GM18907 (cell line): ENCODE data around the gene AATK.
A peak's percentile ranks its signal among the peaks of the same experiment; 100 is the strongest.

ENCODE experiments used
- ATAC-seq: cut with Tn5 transposase; IDR thresholded peaks from one replicate; pipeline ENCODE4 v1.9.1; 2021; ENCODE audit warnings: mild to moderate bottlenecking, moderate library complexity; ENCODE audit not compliant: unreplicated experiment

AATK gene

DNA sequence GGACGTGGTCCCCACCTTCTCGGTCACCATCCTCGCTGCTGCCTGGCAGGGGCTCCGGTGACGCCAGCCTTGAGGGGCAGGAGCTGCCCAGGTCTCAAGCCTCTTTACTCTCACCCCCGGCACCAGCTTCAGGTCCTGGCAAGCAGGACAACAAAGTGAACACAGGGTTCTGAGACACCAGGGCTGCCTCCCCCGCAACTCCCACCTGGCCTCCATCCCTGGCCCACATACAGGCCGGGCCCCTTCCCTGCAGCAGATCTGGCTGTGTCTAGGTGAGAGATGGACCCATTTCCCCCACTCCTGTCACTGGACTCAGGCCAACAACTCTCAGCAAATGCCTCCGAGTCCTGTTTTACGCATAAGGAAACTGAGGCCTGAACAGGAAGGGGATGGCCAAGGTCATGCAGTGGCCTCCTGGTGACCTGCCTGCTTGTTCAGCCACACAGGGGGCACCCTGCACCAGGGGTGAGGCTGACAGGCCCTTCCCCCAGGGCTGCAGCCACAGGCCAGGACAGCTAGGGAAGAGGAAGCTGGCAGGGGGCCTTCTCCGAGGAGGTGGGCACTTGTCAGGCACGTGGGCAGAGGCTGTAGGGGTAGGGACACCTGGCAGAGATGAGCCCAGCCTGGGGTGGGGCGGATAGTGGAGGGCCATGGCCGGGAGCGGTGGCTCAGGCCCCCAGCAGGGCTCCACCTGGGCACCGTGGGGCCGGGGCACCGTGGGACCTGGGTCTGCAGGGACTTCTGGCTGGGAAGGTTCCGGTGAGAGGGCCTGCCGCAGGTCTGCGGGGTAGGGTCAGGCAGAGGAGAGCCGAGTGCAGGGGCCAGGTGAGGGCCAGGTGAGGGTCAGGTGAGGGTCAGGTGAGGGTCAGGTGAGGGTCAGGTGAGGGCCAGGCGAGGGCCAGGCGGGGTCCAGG lies 47.5 kb downstream of the AATK start:
- no peak for ATAC-seq

DNA sequence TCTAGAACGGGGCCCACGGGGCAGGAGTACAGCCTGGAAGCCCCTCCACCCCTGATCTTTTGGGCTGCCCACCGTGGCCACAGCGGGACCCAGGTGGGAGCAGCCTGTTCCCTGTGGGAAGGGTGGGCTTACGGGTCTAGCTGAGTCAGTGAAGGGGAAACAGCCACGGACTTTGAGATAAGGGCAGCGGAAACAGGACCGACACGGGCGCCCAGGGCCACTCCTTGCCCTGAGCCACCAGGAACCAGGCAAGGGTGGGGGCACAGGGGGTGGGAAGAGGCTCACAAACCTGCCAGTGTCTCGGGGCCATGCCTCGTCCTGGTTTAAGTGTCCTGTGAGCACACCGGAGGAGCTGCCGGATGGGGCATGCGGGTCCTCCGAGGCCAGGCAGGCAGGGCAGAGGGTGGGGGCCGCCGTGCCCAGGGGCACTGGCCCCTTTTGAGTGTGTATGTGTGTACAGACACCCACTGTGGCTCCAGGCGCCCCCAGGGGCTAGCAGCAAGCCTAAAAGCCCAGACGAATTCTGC lies 48.3 kb downstream of the AATK start:
- ATAC-seq: no peak

DNA sequence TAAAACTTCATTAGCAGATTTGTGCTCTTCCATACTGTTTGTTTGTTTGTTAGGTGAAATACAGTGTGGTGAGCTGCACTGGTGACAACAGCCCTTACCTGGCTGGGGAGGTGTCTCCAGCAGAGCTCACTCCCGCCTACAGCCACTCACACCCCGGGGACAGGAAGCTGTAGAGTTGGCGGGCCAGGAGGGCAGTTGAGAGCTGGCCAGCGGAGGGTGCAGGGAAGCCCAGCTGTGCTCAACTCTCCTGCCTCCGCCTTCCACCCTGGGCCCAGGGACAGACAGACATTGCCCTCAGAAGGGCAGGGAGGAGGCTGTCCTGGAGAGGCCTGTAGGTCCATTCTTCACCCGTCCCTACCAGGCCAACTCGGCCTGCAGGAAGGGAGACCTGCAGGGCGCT lies 49.3 kb downstream of the AATK start:
- no peak for ATAC-seq

DNA sequence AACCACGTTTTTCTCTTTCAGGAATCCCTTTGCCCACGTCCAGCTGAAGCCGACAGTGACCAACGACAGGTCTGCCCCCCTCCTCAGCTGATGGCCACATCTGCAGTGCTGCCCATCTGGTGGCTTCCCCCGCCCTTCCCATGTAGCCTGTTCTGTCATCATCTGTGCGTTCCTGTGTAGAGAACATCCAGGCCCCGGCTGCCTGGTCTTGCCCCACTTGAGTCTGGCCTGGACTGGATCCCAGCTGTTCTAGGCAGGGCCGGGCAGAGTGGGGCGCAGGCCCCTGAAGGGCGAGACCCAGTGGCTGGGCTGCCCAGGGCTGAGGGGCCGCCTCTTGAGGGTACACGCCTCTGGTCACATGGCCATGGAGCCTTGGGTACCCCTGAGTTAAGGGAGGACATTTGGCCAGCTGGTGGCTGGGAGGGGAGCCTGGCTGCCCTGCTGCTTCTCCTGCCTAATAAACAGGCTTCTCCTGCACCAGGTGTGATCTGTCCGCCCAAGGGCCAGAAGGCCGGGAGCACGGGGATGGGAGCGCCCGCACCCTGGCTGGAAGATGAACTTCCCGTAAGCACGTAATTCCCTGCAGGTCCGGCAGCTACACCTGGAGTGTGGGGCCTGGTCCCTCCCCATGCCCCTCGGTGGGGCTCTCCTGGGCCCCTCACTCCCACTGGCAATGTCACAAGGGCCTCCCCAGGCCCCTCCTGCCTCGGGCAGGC lies 50.1 kb downstream of the AATK start:
- ATAC-seq: no peak

DNA sequence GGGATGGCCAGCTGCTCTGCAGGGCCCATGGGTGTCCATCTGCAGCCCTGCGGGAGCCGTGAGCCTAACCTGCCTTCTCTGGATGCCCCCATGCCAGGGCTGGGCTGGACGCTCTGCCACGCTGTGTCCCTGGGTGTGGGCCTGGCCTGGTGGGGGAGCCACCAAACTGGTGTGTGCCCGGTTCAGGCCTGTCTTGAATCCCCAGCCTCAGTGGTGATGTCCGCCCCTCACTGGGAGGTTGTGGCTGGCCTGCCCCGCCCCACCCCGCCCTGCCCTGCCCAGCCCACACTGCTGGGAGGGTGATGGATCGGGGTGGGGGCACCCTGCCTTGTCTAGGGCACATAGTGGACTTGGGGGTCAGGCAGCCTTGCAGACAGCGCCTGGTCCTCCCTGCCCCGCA lies 50.8 kb downstream of the AATK start:
- no peak for ATAC-seq

DNA sequence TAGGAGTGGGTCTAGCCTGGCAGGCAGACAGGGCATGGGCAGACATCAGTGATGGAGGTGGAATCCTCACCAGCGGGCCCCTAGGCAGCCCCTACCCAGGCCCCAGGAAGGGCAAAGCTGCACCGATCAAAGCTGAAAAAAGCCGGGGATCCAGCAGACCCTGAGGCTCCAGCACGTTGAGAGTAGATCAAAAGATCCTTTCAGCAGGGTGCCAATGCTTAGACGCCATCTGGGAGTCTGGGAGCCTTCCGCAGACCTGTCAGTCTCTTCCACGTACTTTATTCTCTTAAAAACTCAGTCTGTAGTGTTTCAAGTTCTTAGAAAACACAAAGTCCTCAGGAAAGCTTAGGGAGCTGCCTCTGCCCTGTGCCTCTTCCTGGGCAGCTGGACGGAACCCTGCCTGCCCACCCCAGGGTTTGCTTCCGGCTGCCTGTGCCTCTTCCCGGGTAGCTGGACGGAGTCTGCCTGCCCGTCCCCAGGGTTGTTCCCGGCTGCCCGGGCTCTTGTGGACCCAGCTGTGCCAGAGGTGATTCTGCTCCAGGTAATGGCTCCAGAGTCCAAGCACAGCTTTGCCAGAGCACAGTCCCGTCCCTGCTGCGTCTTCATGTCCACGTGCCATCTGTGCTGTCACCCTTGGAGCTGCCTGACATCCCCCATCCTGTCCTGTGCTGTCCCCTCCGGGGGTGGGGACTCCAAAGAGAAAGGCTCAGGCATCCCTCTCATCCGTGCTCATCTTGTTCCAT lies 51.5 kb downstream of the AATK start:
- no peak for ATAC-seq

DNA sequence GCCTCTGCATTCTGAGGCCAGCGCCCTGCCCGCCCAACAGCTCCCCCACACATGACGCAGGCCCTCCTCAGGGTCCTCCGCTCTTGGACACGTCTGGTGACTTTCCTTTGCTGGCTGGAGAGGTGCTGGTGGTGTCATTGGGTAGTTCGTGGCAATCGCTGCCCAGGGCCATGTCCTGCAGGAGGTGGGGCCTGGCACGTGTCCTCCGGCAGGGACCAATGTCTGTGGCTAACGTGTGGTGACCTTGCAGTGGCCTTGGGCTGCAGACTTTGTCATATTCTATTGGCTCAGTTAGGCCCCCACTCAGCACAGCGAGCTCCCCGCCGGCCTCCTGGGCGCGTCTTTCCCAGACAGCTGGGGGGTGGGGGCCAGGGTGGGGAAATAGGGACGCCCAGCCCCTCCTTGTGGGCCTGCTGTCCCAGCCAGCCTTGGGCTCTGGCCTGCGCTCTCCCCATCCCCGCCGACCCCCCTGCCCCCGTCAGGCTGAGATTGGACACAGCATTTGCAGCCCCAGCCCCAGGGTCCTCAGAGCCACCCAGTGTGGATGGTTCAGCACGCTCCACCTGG lies 52.8 kb downstream of the AATK start:
- no peak for ATAC-seq

DNA sequence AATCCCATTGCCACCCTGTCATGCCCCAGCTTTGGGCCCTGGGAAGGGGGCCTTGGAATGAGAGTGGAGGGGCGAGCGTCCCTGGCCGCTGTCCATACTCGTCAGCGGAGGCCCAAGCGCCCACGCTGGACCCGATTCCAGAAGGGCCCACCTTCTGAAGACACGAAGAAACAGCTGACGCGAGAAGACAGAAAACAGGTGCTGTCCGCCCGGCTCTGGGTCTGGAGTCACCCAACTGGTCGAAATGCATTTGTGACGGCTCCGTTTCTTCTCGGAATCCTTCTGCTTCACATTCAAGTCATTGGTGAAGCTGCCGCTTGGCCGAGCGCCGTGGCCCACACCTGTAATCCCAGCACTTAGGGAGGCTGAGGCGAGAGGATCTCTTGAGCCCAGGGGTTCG lies 53.6 kb downstream of the AATK start:
- ATAC-seq: no peak

DNA sequence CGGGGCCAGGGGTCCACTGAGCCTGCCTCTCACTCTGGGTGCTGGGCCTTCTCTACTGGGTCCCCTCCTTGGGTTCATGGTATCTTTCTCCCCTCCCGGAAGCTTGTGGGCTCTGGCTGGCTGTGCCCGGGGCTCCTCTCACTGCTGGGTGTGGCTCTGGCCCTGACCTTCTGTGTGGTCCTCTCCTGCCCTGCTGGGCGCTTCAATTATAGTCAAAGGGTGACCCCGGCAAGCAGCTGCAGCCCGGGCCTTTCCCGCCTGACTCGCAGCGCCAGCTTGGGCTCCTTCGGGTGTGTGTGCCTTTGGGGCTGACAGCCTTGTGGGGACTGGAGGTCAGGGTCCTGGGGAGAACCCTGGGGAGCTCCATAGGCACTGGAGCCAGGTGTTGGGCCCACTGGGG lies 55.0 kb downstream of the AATK start:
- ATAC-seq: no peak

DNA sequence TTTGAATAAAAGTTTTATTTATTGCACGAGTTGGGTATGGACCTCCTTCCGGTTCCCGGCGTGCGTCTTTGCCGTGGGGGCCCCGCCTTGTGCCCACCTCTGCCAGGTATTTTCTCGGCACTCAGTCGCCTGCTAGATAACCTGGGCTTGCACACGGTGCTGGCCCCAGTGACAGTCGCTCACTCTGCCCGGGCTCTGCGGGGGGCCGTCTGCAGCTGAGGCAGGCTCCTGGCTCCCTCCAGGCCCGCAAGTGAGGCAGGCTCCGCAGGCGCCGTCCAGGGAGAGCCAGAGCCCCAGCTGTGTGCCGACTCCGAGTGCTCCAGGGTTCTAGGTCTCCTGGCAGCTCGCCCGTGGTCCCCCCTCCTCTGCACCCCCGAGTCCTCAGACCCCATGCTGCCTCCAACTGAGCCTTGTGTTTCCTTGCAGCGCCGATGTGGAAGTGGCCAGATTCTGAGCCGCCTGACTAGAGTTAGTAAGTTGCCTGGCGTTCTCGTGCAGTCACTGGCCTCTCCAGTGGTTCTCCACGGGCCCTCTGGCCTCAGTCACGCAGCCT lies 55.5 kb downstream of the AATK start:
- no peak for ATAC-seq

DNA sequence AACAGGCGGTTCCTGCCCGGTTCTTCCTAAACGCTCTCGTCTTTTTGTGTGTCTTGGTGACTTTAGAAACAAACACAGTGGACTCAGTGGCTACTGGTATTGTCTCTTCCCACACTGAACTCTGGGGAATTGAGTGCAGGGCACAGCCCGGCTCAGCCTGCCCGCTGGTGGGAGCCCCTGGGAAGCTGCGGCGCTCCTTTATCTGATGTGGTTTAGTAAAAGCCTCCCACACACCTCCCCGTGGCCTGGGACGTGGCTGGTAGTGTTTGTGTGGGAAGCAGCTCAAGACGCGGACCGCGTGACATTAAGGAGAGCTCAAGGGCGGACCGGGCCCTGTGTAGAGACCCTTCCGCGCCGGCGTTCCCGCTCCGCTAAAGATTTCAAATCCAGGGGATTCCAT lies 56.1 kb downstream of the AATK start:
- ATAC-seq: no peak

DNA sequence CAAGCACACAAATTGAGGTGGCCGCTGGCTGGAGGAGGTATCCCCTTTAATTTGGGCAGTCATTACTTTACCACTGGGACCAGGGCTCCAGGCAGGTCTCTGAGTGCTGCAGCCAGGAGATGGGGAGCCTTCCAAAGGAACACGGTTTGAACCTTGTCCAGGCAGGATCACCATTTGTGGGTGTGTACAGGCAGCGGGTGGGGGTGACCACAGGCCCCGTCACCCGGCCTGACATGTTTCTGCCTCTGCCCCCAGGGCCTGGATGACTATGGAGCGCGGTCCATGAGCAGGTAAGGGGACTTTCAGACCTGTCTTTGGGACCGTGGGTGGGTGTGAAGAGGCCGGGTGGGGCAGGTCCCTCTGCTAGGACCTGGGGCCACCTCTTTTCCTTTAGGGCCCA lies 57.8 kb downstream of the AATK start:
- no peak for ATAC-seq

DNA sequence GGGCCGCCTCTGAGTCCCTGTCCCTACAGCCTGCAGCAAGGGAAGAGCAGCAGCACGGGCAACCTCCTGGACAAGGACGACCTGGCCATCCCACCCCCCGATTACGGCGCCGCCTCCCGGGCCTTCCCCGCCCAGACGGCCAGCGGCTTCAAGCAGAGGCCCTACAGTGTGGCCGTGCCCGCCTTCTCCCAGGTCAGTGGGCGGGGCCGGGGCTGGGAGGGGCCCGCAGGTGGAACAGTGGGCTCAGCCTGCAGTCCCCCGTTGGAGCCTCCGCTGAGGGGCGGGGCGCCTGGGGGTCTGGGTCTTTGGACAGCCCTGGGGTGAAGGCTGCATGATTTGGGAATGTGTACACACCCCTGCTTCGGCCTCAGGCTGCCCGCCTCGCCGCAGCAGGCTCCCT lies 59.3 kb downstream of the AATK start:
- ATAC-seq: no peak

DNA sequence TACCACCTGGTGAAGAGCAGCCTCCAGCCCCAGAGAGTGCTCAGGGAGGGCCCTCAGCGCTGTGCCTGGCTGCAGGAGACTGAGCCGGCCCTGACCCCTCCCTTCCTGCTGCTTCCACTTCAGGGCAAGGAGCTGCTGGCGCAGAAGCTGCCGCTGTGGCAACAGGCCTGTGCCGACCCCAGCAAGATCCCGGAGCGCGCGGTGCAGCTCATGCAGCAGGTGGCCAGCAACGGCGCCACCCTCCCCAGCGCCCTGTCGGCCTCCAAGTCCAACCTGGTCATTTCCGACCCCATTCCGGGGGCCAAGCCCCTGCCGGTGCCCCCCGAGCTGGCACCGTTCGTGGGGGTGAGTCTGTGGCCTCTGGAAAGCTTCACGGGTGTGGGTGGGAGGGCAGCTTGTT lies 62.6 kb downstream of the AATK start:
- no peak for ATAC-seq

DNA sequence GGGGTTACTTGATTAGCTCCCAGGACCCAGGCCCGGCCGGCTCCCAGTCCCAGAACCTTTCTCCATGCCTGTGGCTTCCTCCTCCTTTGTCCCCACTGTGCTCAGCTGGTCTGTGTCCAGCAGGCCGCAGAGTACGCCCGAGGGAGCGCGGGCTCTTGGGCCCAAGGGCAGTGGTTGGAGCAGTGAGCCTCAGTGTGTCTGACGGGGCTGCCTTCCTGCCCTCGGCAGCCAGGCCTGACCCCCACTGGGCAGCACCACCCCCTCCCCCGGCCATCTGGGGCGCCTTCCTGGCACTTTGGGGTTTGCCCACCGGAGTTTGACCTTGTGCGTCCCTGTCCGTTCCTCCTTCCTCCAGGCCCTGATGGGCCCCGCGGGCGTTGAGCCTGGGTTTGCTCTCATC lies 63.2 kb downstream of the AATK start:
- ATAC-seq: no peak

DNA sequence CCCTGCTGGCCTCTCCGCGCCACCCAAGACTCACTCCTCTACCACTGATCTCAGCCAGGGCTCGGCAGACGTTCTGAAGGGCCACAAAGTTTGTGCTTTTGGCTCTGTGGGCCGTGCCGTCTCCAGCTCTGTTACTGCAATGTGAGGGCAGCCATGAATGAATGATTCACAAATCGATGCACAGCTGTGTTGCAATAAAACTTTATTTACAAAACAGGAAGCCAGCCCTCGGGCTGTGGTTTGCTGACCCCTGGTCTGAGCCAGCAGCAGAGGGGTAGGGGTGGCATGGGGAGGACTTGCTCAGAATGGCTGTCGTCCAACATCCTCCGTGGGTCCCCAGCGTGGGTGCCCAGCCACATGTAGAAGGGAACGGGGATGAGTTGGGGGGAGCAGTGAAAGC lies 63.7 kb downstream of the AATK start:
- ATAC-seq: no peak

DNA sequence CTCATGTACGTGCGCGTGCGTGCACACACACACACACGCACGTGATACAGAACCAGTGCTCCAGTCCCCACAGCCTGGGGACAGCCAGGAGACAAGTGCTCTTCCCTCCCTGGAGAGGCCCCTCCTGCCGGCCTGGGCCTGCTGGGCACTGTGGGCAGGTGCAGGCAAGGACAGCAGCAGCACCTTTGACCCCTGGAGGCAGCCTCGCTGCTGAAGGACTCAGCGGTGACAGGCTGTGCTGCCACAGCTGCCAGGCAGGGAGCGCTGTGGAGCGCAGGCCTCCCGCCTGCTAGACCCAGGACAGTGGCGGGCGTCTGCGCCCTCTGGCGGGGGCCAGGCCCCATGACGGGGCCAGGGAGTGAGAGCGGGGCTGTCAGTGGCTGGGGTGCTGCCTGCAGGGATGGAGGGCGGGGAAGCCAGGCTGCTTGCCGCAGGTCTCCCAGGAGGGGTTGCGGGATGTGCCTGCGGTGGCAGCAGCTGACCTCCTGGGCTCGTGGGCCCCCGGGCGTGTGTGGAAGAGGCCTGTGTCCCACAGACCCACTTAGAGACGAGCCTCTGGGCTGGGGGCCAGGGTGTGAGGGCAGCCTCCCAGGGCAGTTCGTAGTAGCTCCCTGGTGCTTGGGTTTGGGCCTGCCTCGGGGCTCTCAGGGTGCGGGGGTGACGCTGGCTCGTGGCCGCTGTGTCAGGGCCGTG lies 64.3 kb downstream of the AATK start:
- peak; percentile 72 for ATAC-seq

DNA sequence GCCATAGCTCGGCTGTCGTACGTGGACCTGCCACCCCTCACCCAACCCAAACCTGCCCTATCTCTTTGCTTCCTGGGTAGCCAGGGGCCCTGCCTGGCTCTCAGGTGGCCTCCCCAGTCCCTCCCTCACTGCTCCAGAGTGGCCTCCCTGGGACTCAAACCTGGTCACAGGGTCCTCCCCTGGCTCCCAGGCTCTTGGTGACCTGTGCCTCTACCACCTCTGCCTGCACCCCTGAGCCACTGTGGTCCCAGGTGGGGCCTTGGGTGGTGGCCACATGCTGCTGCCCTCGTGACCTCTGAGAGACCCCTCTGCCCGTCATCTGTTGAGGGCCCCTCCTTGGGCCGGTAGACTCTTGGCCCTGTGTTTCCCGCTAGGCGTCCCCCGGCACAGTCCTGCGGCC lies 65.4 kb downstream of the AATK start:
- no peak for ATAC-seq

DNA sequence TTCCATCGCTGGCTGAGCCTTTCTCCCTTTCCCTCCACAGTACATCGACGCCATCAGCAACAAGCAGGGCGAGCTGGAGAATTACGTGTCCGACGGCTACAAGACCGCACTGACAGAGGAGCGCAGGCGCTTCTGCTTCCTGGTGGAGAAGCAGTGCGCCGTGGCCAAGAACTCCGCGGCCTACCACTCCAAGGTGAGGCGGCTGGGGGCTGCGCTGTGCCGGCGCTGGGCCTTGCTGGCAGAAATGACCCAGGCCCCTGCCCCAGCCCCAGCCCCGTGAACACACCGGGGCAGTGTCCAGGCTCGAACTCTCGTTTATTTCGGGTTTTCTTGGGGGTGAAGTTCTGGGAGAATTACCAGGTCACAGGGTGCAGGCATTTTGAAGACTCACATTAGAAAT lies 66.1 kb downstream of the AATK start:
- ATAC-seq: no peak

DNA sequence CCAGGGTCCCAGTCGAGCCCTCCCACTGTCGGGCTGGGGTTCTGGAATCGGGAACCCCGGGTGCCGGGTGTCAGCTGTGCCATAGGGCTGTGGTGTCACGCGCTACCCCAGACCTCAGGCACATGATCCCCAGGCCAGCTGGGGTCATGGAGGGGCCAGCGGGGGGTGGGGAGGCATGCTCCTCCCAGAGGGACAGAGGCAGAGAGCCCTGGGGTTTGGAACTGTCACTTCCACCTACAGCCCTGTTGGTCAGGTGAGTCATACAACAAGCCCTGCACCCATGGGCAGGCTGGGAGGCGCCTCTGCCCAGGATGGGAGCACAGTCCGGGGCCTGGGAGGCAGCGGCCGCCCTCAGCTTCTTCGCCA lies 68.1 kb downstream of the AATK start:
- no peak for ATAC-seq
